K562 (cell line): ENCODE data around the gene SERPINE1. TPM values are rescaled to one million over a fixed set of nuclear protein-coding genes. Genes with fewer than 3 reads are reported as not detected.

Experiments
- BCOR ChIP-seq: fragments of 450-650 bp; IDR thresholded peaks from 2 replicates; pipeline ENCODE4 v1.6.1; 2016
- CCAR2 ChIP-seq: fragments of 200-400 bp; formaldehyde crosslinking; IDR thresholded peaks from 2 replicates; pipeline ENCODE4 v1.6.1; 2017; ENCODE audit warnings: mild to moderate bottlenecking, low read depth, low read length
- EGR1 ChIP-seq: fragments of 450-650 bp; conservative IDR thresholded peaks from 2 replicates; pipeline ENCODE4 v1.6.1; 2017; ENCODE audit warnings: mild to moderate bottlenecking
- FOS ChIP-seq: IDR thresholded peaks from 3 replicates; pipeline ENCODE4 v1.6.1; 2011; ENCODE audit not compliant: insufficient read length; ENCODE audit errors: extremely low read depth
- GATA2 ChIP-seq: sonication (generic); formaldehyde crosslinking; IDR thresholded peaks from 2 replicates; pipeline ENCODE4 v1.4.0; 2020; ENCODE audit warnings: mild to moderate bottlenecking, missing genetic modification reagents
- HDAC3 ChIP-seq: fragments of 450-650 bp; IDR thresholded peaks from 2 replicates; pipeline ENCODE4 v1.6.1; 2018; ENCODE audit warnings: borderline replicate concordance, mild to moderate bottlenecking, moderate library complexity; ENCODE audit not compliant: partially characterized antibody
- HMBOX1 ChIP-seq: sonication (generic); IDR thresholded peaks from 2 replicates; pipeline ENCODE4 v1.6.1; 2016
- KDM1A ChIP-seq, 2 experiments: fragments of 450-650 bp; IDR thresholded peaks; 2 replicates each; pipeline ENCODE4 v1.6.1; 2016; ENCODE audit warnings: mild to moderate bottlenecking in 2 of 2
- KLF13 ChIP-seq: fragments of 450-650 bp; IDR thresholded peaks from 2 replicates; pipeline ENCODE4 v1.6.1; 2016; ENCODE audit warnings: missing genetic modification characterization, low read depth, mild to moderate bottlenecking, missing compliant biosample characterization, moderate library complexity, borderline replicate concordance
- MAFK ChIP-seq: IDR thresholded peaks from 2 replicates; pipeline ENCODE4 v1.6.1; 2011; ENCODE audit warnings: low read length, improper control_type of control experiment
- MCM5 ChIP-seq: fragments of 450-650 bp; IDR thresholded peaks from 2 replicates; pipeline ENCODE4 v1.6.1; 2016; ENCODE audit warnings: low read depth
- NCOA2 ChIP-seq, 2 experiments: fragments of 450-650 bp; IDR thresholded peaks; 2 replicates each; pipeline ENCODE4 v1.6.1; 2018; ENCODE audit warnings: mild to moderate bottlenecking in 2 of 2, moderate library complexity in 1 of 2; ENCODE audit not compliant: partially characterized antibody in 2 of 2
- NCOA4 ChIP-seq: fragments of 450-650 bp; IDR thresholded peaks from 2 replicates; pipeline ENCODE4 v1.6.1; 2018; ENCODE audit warnings: mild to moderate bottlenecking; ENCODE audit not compliant: partially characterized antibody
- NEUROD1 ChIP-seq: fragments of 150-350 bp; IDR thresholded peaks from 2 replicates; pipeline ENCODE4 v1.6.1; 2014; ENCODE audit warnings: borderline replicate concordance, low read length, low read depth; ENCODE audit not compliant: partially characterized antibody
- NFRKB ChIP-seq: fragments of 450-650 bp; IDR thresholded peaks from 2 replicates; pipeline ENCODE4 v1.6.1; 2016; ENCODE audit warnings: low read depth
- NRF1 ChIP-seq, 2 experiments: fragments of 450-650 bp; IDR thresholded peaks in 1 of 2; conservative IDR thresholded peaks in 1 of 2; 2 replicates each; pipeline ENCODE4 v1.6.1; 2014; ENCODE audit warnings: mild to moderate bottlenecking in 2 of 2
- SPI1 ChIP-seq: IDR thresholded peaks from 2 replicates; pipeline ENCODE4 v1.6.1; 2011; ENCODE audit warnings: low read depth, low read length, control low read depth, borderline replicate concordance
- TAF15 ChIP-seq: fragments of 200-400 bp; formaldehyde crosslinking; IDR thresholded peaks from 2 replicates; pipeline ENCODE4 v1.6.1; 2017; ENCODE audit warnings: mild to moderate bottlenecking, low read depth, low read length, moderate library complexity
- XRCC3 ChIP-seq: fragments of 450-650 bp; IDR thresholded peaks from 2 replicates; pipeline ENCODE4 v1.6.1; 2017; ENCODE audit warnings: mild to moderate bottlenecking, moderate library complexity
- YY1 ChIP-seq, 3 experiments: IDR thresholded peaks; 2 replicates each; pipeline ENCODE4 v1.6.1; 2011; ENCODE audit warnings: low read length in 2 of 3, mild to moderate bottlenecking in 2 of 3, moderate library complexity in 2 of 3, borderline replicate concordance in 1 of 3, control low read depth in 1 of 3, low read depth in 1 of 3; ENCODE audit not compliant: insufficient read depth in 3 of 3, insufficient replicate concordance in 2 of 3, control insufficient read depth in 1 of 3, insufficient read length in 1 of 3; ENCODE audit errors: extremely low read depth in 1 of 3
- ZC3H8 ChIP-seq: fragments of 450-650 bp; IDR thresholded peaks from 2 replicates; pipeline ENCODE4 v1.6.1; 2017
- ZKSCAN3 ChIP-seq: fragments of 250-450 bp; sonication (Bioruptor Pico); IDR thresholded peaks from 2 replicates; pipeline ENCODE4 v1.4.0; 2020
- ZNF140 ChIP-seq: fragments of 250-450 bp; sonication (Bioruptor Pico); IDR thresholded peaks from 2 replicates; pipeline ENCODE4 v1.8.0; 2021; ENCODE audit warnings: moderate library complexity, mild to moderate bottlenecking, inconsistent platforms
- ZNF263 ChIP-seq: sonication (generic); formaldehyde crosslinking; IDR thresholded peaks from 2 replicates; pipeline ENCODE4 v1.8.0; 2022; ENCODE audit warnings: mild to moderate bottlenecking, missing genetic modification reagents, borderline replicate concordance
- ZNF408 ChIP-seq: fragments of 250-450 bp; sonication (Bioruptor Pico); IDR thresholded peaks from 2 replicates; pipeline ENCODE4 v1.4.0; 2020; ENCODE audit warnings: low read depth, mild to moderate bottlenecking, moderate library complexity
- polyA plus RNA-seq, 8 experiments: library from polyadenylated mRNA; depleted of rRNA in 4 of 8; stranded (reverse) in 5 of 8; unstranded in 3 of 8; fragments of >200 nt; fragmentation: Nextera tagmentation in 2 of 8; fragmentation: Illumina TruSeq in 1 of 8; extraction: Ambion mirVana in 2 of 8; extraction: Trizol in 1 of 8; gene quantifications; 2 replicates each; pipeline versions ENCODE4 v1.2.1 to v1.2.3, GENCODE V29; 2011 to 2014; ENCODE audit warnings: inconsistent platforms in 1 of 8, missing spikeins in 1 of 8
- total RNA-seq, 7 experiments: library from RNA; depleted of rRNA in 6 of 7; stranded (reverse); fragments of >200 nt in 6 of 7; fragmentation: Illumina TruSeq in 2 of 7; extraction: Trizol in 2 of 7; gene quantifications; 2 replicates each; pipeline versions ENCODE4 v1.2.1 to v1.2.3, GENCODE V29; 2011 to 2021; ENCODE audit warnings: low replicate concordance in 1 of 7
- TF ChIP-seq, protein P1 (sequence below): fragments of 450-650 bp; formaldehyde crosslinking; IDR thresholded peaks from 2 replicates; pipeline ENCODE4 v1.4.0; 2022; ENCODE audit warnings: missing genetic modification characterization
- TF ChIP-seq, protein P2 (sequence below): fragments of 250-450 bp; sonication (Bioruptor Pico); IDR thresholded peaks from 2 replicates; pipeline ENCODE4 v1.8.0; 2021; ENCODE audit warnings: moderate library complexity, mild to moderate bottlenecking, inconsistent platforms

The SERPINE1 gene
- total and polyA plus RNA-seq, 9 of the 15 experiments (the other 6 are each of a cell fraction or from before 2014, with no cell fraction given) = 0.22 to 4.8 (median 0.91) TPM

GRCh38 chr7:101094791-101095375, 32.0 kb upstream of the SERPINE1 start (continued):
- TF ChIP-seq, protein P1, sequence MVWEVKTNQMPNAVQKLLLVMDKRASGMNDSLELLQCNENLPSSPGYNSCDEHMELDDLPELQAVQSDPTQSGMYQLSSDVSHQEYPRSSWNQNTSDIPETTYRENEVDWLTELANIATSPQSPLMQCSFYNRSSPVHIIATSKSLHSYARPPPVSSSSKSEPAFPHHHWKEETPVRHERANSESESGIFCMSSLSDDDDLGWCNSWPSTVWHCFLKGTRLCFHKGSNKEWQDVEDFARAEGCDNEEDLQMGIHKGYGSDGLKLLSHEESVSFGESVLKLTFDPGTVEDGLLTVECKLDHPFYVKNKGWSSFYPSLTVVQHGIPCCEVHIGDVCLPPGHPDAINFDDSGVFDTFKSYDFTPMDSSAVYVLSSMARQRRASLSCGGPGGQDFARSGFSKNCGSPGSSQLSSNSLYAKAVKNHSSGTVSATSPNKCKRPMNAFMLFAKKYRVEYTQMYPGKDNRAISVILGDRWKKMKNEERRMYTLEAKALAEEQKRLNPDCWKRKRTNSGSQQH (CRISPR knock-in tag) = no peak
- TF ChIP-seq KLF13 (tag) (no peak), GATA2 (CRISPR knock-in tag) (peak; percentile 25; the same call in 1 of the 2 replicates), ZNF140 (no peak), ZNF408 (CRISPR knock-in tag) (no peak), EGR1 (peak; percentile 13; the same call in 1 of the 2 replicates), FOS (no peak), YY1 (IDR thresholded peaks at IDR 0.05; ENCODE audit: borderline replicate concordance in 1 of 3, control insufficient read depth in 1 of 3, extremely low read depth in 1 of 3, insufficient read depth in 3 of 3, insufficient read length in 1 of 3, insufficient replicate concordance in 2 of 3, low read depth in 1 of 3, low read length in 2 of 3) (no peak), XRCC3 (no peak), ZC3H8 (no peak), ZKSCAN3 (CRISPR knock-in tag) (no peak), ZNF263 (CRISPR knock-in tag) (no peak), NCOA2 (IDR thresholded peaks at IDR 0.05; ENCODE audit: partially characterized antibody in 2 of 2) (no peak), HDAC3 (no peak), NFRKB (no peak), KDM1A (IDR thresholded peaks at IDR 0.05) (peak; percentile 64 to 86), SPI1 (no peak), CCAR2 (no peak), NCOA4 (no peak), NEUROD1 (peak; percentile 15), NRF1 (conservative IDR thresholded peaks at IDR 0.05 in 1 of 2, IDR thresholded peaks at IDR 0.05 in 1 of 2) (no peak), TAF15 (no peak), MAFK (no peak), MCM5 (no peak), BCOR (peak; percentile 96), HMBOX1 (no peak)
- TF ChIP-seq, protein P2, sequence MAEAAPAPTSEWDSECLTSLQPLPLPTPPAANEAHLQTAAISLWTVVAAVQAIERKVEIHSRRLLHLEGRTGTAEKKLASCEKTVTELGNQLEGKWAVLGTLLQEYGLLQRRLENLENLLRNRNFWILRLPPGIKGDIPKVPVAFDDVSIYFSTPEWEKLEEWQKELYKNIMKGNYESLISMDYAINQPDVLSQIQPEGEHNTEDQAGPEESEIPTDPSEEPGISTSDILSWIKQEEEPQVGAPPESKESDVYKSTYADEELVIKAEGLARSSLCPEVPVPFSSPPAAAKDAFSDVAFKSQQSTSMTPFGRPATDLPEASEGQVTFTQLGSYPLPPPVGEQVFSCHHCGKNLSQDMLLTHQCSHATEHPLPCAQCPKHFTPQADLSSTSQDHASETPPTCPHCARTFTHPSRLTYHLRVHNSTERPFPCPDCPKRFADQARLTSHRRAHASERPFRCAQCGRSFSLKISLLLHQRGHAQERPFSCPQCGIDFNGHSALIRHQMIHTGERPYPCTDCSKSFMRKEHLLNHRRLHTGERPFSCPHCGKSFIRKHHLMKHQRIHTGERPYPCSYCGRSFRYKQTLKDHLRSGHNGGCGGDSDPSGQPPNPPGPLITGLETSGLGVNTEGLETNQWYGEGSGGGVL (CRISPR knock-in tag) = no peak
